OCI-LY7 (cell line): Measurements from ENCODE around the gene ATPAF2.

ENCODE experiments used
- EZH2phosphoT487 ChIP-seq: fragments of 200-600 bp; sonication (generic); IDR thresholded peaks from 2 replicates; pipeline ENCODE4 v1.6.1; 2018; ENCODE audit warnings: low read depth, borderline replicate concordance, mild to moderate bottlenecking, mixed run types, antibody characterized with exemption, low read length, moderate library complexity, mixed read lengths
- TF ChIP-seq, protein P1 (sequence below): fragments of 200-600 bp; sonication (generic); conservative IDR thresholded peaks from 2 replicates; pipeline ENCODE4 v1.5.1; 2014; ENCODE audit warnings: mild to moderate bottlenecking, antibody characterized with exemption, low read length, moderate library complexity, mixed read lengths

DNA sequence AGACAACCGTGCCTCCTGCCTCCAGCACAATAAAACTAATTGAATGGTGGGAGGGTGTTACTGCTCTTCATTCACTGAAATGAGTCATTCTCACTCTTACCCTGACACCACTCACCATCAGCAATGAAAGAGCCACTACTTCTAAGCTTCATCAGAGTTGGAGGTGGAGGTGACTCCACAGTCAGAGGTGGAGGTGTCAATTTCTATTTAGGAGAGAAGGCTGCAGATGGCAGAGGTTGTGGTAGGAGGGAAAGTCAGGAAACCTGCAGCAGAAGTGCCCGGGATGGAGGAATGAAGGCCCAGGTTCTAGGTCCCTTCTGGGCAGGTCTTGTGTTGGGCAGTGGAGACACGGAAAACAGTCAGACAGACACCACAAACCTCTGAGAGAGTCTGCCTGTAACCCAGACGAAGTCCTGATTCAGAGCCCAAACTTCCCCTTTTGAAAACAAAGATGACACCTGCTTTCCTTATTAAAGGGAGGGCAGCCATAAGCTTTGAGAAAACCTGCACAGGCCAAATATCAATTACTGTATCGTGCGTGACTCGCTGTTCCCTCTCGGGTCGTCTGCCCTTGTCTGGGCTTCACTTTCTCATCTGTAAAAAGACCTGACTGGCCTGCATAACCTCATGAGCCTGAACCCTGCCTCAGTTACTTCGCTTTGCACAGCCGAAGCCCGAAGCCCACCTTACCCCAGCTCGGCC is 668 bp downstream of the ATPAF2 start:
- TF ChIP-seq, protein P1, sequence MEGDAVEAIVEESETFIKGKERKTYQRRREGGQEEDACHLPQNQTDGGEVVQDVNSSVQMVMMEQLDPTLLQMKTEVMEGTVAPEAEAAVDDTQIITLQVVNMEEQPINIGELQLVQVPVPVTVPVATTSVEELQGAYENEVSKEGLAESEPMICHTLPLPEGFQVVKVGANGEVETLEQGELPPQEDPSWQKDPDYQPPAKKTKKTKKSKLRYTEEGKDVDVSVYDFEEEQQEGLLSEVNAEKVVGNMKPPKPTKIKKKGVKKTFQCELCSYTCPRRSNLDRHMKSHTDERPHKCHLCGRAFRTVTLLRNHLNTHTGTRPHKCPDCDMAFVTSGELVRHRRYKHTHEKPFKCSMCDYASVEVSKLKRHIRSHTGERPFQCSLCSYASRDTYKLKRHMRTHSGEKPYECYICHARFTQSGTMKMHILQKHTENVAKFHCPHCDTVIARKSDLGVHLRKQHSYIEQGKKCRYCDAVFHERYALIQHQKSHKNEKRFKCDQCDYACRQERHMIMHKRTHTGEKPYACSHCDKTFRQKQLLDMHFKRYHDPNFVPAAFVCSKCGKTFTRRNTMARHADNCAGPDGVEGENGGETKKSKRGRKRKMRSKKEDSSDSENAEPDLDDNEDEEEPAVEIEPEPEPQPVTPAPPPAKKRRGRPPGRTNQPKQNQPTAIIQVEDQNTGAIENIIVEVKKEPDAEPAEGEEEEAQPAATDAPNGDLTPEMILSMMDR: no peak
- TF ChIP-seq EZH2phosphoT487: no peak
